ENCODE data around the gene ZGRF1. TPM values are rescaled to one million over a fixed set of nuclear protein-coding genes. Genes with fewer than 3 reads are reported as not detected.

Gene ZGRF1
- total RNA-seq, 1 donor from 2014 or later: 4.4 TPM

DNA sequence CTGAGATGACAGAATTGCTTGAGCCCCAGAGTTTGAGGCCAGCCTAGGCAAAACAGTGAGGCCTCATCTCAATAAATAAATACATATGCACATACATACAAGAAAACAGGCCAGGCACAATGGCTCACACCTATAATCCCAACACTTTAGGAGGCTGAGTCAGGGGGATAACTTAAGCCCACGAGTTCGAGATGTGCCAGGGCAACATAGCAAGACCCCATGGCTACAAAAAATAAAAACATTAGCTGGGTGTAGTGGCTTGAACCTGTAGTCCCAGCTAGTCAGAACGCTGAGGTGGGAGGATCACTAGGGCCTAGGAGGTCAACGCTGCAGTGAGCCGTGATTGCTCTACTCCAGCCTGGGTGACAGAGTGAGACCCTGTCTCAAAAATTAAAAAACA is 69.2 kb downstream of the ZGRF1 start:
- no peak for DNase-seq (ENCODE audit: low read depth)
- TF ChIP-seq, protein P1, sequence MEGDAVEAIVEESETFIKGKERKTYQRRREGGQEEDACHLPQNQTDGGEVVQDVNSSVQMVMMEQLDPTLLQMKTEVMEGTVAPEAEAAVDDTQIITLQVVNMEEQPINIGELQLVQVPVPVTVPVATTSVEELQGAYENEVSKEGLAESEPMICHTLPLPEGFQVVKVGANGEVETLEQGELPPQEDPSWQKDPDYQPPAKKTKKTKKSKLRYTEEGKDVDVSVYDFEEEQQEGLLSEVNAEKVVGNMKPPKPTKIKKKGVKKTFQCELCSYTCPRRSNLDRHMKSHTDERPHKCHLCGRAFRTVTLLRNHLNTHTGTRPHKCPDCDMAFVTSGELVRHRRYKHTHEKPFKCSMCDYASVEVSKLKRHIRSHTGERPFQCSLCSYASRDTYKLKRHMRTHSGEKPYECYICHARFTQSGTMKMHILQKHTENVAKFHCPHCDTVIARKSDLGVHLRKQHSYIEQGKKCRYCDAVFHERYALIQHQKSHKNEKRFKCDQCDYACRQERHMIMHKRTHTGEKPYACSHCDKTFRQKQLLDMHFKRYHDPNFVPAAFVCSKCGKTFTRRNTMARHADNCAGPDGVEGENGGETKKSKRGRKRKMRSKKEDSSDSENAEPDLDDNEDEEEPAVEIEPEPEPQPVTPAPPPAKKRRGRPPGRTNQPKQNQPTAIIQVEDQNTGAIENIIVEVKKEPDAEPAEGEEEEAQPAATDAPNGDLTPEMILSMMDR (IDR thresholded peaks at IDR 0.05; ENCODE audit: insufficient read depth, low read length, poor library complexity, severe bottlenecking): no peak

DNA sequence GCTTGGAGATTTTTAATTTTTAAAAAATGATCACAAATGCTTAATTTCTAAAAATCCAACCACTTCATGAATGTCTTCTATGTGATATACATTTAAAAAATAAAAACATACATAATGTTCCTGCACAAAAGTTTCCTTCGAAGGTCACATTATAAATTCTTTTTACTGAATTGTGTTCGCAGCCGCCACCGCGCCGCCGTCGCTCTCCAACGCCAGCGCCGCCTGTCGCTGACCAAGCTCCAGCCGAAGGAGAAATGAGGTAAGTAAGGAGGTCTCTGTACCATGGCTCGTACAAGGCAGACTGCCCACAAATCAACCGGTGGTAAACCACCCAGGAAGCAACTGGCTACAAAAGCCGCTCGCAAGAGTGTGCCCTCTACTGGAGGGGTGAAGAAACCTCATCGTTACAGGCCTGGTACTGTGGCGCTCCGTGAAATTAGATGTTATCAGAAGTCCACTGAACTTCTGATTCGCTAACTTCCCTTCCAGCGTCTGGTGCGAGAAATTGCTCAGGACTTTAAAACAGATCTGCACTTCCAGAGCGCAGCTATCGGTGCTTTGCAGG is 71.9 kb downstream of the ZGRF1 start:
- Histone ChIP-seq H3K36me3 (ENCODE audit: control insufficient read depth, insufficient read depth, low read length) (no peaks in the 10 kb centered on the region), H3K4me3 (ENCODE audit: low read depth, low read length) (no peak overlapping the region), H3K27me3 (ENCODE audit: control insufficient read depth, insufficient read depth, low read length) (no peaks in the 10 kb centered on the region)
- TF ChIP-seq, protein P1 (IDR thresholded peaks at IDR 0.05; ENCODE audit: insufficient read depth, low read length, poor library complexity, severe bottlenecking): no peak
- no peak for DNase-seq (ENCODE audit: low read depth)

More for the DNA sequence above, 69.2 kb downstream of the ZGRF1 start:
- H3K27me3 ChIP-seq (ENCODE audit: control insufficient read depth, insufficient read depth, low read length): no peaks in the 10 kb centered on the region
- no peak overlapping the region for H3K4me3 ChIP-seq (ENCODE audit: low read depth, low read length)
- H3K36me3 ChIP-seq (ENCODE audit: control insufficient read depth, insufficient read depth, low read length): no peaks in the 10 kb centered on the region

DNA sequence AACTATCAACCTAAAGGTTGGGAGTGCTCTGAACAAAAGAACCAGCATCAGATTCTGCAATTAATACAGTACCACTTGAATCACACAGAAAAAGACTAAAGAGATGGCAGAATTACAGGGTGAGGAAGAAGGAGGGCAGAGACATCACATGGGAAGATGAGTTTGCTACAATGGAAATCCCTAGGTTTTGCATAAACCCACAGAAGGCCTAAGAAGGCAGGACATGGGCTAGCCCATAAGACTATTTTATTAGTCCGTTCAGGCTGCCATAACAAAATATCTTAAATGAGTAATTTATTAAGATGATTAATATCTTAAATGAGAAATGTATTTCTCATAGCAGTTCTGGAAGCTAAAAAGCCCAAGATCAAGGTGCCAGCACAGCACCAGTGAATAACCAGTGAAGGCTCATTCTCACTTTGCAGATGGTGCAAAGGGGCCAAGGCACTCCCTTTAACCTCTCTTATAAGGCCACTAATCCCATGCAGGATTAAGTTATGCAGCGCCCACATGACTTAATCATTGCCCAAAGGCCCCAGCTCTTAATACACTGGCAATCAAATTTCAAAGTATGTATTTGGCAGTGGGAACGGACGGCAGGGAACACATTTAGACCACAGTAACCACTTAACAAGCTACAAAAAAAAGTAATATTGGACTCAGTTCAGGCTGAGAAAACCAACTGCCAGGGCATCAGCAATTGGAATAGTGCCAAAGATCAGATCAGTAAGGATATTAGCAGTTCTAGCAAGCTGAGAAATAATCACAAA is 73.1 kb downstream of the ZGRF1 start:
- Histone ChIP-seq H3K4me3 (ENCODE audit: low read depth, low read length) (no peak overlapping the region), H3K27me3 (ENCODE audit: control insufficient read depth, insufficient read depth, low read length) (no peaks in the 10 kb centered on the region), H3K36me3 (ENCODE audit: control insufficient read depth, insufficient read depth, low read length) (no peaks in the 10 kb centered on the region)
- TF ChIP-seq, protein P1 (IDR thresholded peaks at IDR 0.05; ENCODE audit: insufficient read depth, low read length, poor library complexity, severe bottlenecking): no peak
- no peak for DNase-seq (ENCODE audit: low read depth)

DNA sequence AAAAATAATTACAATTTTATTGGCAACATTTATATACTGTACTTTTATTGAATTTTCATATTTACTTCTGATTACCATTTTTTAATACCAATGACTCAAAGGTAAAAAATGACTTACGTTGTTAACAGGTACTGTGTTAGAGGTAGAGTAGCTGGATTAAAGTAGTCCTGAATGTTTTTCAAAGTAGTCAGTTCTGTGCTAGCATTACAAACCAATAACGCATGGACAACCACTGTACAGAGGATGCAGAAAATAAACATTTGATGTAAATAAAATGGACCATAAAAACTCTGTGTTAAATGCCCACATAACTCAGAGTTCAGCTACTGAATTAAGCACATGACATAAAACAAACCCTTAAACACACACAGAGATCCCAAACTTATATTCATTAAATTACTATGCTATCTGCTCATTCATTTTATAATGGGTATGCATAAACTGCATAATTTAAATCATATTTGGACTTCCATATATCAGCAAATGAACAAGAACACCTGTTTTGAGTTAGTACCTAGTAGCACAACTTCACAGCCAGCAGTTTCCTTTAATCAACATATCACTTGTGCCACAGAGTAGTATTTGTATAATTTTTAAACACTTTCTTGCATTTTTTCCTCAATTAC is 74.3 kb downstream of the ZGRF1 start:
- Histone ChIP-seq H3K36me3 (ENCODE audit: control insufficient read depth, insufficient read depth, low read length) (no peaks in the 10 kb centered on the region), H3K4me3 (ENCODE audit: low read depth, low read length) (no peak overlapping the region), H3K27me3 (ENCODE audit: control insufficient read depth, insufficient read depth, low read length) (no peaks in the 10 kb centered on the region)
- DNase-seq (ENCODE audit: low read depth): no peak
- TF ChIP-seq, protein P1 (IDR thresholded peaks at IDR 0.05; ENCODE audit: insufficient read depth, low read length, poor library complexity, severe bottlenecking): no peak

DNA sequence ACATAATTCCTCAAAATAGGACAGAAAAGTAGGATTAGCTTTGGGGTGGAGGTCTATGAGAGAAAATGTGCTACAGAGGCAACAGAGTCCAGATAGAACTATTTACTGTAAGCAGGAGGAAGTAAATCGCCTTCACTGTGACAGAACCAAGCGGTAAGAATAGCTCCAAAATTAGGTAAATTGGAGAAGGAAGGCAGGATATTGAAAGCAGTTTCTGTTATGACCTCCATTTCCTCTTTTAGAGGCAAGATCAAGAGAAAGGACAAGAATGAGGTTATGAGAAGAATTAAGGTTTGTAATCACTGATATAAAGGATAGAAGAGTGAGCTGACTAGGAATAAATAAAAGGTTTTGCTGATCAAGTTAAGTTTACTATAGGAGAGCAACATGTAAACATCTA is 76.6 kb downstream of the ZGRF1 start:
- Histone ChIP-seq H3K36me3 (ENCODE audit: control insufficient read depth, insufficient read depth, low read length) (no peaks in the 10 kb centered on the region), H3K4me3 (ENCODE audit: low read depth, low read length) (no peak overlapping the region), H3K27me3 (ENCODE audit: control insufficient read depth, insufficient read depth, low read length) (no peaks in the 10 kb centered on the region)
- TF ChIP-seq, protein P1 (IDR thresholded peaks at IDR 0.05; ENCODE audit: insufficient read depth, low read length, poor library complexity, severe bottlenecking): no peak
- no peak for DNase-seq (ENCODE audit: low read depth)
